CD4-positive, alpha-beta T cell treated with Interleukin-17A for 1 hour (primary cell): ENCODE measurements around the gene FSTL5.

Source experiments
- DNase-seq: peaks from one replicate; pipeline ENCODE4 v3.0.0-alpha.2; 2020

The FSTL5 gene

DNA sequence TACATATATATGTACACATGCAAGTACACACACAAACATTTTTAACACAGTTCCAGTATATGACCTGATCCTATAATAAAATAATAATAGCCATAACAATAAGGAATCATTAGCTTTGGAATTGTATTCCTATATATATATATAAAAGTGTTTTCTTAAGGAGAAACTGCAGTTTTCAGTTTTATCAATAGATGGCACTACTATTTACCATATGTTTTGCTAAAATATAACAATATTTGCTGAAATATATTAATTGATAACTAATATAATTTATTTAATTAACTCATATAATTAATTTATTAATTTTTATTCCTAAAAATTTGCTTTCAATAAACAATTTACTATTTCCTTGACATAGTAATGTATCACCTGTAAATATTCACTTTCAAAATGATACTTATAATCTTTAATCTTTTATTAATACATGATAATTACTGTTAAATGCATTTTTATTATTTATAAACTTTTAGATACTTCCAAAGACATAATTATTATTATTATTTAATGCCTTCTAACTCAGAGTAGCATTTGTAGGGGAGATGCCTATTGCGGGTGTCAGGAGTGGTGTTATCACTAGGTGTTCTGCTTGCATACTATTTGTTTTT, 599.5 kb downstream of the FSTL5 start:
- no peak for DNase-seq

GRCh38 chr4:161555689-161556660, 607.8 kb downstream of the FSTL5 start:
- DNase-seq, result no peak

DNA sequence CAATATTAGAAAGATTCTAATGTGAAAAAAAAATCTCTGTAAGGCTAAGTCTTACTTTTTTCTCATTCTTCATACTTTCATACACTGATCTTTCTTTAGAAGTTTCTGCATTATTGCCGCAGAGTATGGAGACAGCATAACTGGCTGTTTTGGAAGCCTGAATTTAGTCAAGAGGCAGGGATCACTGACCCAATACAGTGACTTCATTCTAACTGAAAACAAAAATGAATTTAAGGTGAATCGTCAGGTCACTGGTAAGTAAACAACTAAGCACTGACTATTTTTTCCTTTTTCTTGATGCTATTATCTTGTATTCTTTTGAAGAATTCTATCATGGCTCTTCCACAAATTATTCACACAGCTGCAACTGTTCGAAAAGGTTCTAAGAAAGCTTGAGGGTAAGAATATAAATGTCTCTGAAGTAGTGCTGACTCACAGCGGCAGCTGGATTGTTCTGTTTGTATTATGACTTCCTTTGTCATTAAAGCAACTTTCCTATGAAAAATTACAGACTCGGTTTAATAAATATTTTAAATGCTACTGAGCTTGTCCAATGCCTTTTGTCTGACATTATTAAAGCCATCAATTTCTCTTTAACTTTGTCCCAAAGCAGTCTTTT, 609.3 kb downstream of the FSTL5 start:
- no peak for DNase-seq

DNA sequence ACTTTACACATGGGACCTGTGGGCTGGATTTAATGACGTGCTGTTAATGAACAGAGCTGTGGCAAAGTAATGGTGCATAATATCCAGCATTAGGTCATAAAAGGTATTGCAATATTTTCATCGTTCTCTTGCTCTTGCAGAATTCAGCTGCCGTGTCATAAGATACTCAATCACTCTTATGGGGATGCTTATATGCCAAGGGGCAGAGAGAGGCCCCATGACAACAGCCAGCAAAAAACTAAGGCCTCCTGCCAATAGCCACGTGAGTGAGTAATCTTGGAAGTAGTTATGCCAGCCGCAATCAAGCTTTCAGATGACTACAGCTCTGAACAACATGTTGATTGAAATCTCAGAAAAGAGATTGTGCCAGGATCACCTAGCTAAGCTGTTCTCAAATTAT, 616.9 kb downstream of the FSTL5 start:
- no peak for DNase-seq

GRCh38 chr4:161540265-161540664, 623.5 kb downstream of the FSTL5 start:
- DNase-seq, result no peak

- DNase-seq, result no peak
Observed at GRCh38 chr4:161538941-161539340, 624.9 kb downstream of the FSTL5 start.

DNA sequence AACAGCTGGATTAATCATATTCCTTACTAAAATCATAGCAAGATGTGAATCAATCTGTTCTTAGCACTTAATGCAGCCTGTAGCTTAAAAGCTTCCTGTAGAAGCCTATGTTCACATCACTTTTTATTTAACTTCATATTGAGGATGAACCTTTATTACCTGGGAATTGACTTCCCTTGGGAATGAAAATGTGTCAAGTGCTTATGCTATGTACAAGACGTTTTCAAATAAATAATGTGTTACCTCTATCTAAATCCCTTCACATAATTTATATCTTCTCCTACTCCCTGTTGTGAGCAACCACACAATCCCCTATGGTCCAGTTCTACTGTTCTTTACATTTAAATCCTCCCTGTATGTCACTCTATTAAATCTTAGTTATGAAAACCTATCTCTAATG, 633.1 kb downstream of the FSTL5 start:
- DNase-seq, result no peak

- no peak for DNase-seq
Observed at GRCh38 chr4:161525121-161525520, 638.7 kb downstream of the FSTL5 start.

- no peak for DNase-seq
Observed at GRCh38 chr4:161522031-161522430, 641.8 kb downstream of the FSTL5 start.

- DNase-seq, result no peak
Observed at GRCh38 chr4:161519611-161520010, 644.2 kb downstream of the FSTL5 start.

DNA sequence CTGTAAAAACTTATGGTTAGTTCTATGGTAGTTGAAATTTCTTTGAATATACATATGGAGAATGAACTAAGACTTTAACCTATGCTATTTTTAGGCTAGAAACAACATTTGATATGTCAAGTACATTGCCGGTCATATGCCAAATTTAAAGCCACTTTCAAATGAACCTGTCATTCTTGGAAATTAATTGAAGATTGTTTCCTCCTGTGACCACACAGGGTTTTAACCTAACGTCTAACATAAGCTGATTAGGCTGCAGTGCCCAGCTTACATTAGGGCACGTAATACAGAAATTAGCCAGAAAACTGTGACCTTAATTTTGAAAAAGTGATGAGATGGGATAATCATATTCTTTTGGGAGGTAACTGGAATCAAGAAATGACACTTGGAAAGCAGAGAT, 645.9 kb downstream of the FSTL5 start:
- DNase-seq, result no peak

DNA sequence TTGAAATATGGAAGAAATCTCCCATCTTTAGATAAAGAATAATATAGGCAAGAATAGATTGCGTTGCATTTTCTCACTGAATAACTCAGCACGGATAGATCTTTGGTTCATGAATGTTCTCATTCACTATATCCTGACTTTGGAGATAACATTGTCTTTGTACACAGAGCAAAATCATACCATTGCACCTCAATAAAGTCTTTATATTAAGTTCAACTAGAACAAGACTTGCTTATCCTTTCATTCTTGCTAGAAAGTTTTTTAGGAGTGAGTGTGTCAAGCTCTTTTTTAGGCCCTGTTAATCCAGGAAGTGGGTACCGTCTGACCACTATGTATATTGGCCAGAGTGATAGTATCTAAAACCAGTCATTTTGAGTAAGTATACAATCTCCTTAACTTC, 658.7 kb downstream of the FSTL5 start:
- no peak for DNase-seq

- DNase-seq, result no peak
Observed at GRCh38 chr4:161498155-161498554, 665.6 kb downstream of the FSTL5 start.

- DNase-seq, result no peak
Observed at GRCh38 chr4:161486461-161486860, 677.3 kb downstream of the FSTL5 start.

GRCh38 chr4:161466316-161466715, 697.5 kb downstream of the FSTL5 start:
- no peak for DNase-seq

DNA sequence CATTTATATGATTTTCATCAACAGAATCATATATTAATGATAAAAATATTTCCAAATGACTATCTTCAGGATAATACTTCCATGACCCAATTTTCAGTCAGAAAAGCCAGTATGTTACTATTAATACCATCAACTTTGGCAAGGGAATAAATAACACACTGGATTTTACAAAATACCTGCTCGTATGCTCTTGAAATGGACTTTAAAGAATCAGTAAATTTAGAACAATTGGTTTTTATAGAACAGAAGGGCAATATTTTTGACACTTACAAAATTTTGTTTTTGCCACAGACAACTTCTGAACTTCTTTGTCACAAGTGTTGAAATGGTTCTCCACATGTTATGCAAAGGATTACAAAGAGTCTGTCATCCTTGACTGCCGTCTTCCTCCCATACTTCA, 700.4 kb downstream of the FSTL5 start:
- no peak for DNase-seq

DNA sequence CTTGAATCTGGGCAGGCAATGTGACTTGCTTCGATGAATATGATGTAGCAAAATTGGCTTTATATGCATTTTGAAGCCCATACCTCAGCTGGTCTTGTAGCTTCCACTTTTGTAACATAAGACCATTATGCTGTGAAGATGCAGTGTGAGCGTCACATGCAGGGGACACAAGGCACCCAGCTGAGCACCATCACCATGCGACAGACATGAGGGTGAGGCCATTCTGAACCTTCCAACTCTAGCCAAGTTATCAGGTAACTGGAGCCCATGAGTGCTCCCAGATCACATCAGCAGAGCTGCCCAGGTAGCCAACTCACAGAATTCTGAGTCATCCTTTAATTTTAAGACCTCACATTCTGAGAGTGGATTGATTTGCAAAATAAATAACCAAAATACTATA, 705.9 kb downstream of the FSTL5 start:
- no peak for DNase-seq

DNA sequence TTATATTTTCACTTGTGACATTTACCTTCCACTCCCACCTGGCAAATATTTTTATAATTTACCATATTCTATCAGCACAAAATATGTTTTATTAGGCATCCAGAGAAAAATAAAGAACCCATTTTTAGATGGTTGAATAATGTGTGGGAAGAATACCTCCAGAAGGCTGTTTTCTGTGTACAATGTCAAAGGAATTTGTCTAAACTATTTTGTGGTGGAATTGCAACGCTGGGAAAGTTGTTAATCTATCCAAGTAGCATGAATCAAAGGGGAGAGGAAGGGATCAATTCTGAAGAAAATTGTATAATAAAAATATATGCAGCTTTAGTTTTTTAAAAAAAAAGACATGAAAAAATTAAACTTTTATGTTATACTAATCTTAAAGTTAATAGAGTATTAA, 706.5 kb downstream of the FSTL5 start:
- no peak for DNase-seq

- no peak for DNase-seq
Observed at GRCh38 chr4:161454860-161455259, 708.9 kb downstream of the FSTL5 start.

GRCh38 chr4:161448550-161449180, 715.1 kb downstream of the FSTL5 start:
- DNase-seq, result no peak

DNA sequence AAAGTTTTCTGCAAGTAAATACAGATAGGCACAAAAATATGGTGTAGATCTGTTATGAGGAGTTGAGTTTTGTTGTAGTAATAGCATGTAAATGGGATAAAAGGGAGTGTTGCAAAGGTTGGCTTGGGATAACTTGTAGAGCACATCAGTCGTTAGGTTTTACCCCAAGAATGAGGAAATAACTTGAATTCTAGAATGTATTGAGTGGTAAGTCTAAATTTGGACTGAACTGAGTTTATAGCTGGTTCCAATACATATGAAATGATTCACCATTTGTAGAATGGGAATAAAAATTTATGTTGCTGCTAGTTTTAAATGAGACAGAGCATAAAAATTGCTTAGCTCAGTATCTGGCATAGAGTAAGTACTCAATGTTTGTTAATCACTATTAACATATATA, 719.2 kb downstream of the FSTL5 start:
- no peak for DNase-seq

- DNase-seq, result no peak
Observed at GRCh38 chr4:161442921-161443320, 720.9 kb downstream of the FSTL5 start.

DNA sequence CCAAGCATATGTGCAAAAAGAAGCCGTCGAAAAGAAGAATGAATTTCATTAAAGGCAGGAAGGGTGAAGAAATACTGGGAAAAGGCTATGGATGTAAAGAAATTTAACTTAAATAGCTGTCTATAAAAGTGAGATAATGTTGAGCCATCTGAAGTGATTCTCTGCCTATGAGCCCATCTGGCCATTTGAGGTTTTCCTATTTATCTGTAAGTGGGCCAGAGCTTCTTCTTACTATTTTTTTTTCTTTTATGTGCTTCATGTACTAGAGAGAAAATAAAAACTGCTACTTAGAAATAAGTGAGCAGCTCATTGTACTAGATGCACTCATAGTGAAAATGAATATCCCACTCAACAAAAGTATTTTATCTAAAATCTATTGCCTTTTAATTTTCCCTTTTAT, 725.7 kb downstream of the FSTL5 start:
- DNase-seq, result no peak
